NCI-H2107 treated with DMSO at 0.1 percent for 48 hours (cell line): ENCODE results near the gene LCN10.
"Not testable (repeated sequence)": the region's sequence is repeated elsewhere in the genome, so short reads cannot be mapped to it uniquely, and the experiment has no call there.

Source experiments
- DNase-seq: peaks from one replicate; lab custom pipeline; 2025; ENCODE audit not compliant: unreplicated experiment; lab: John Stamatoyannopoulos, UW

Gene LCN10

DNA sequence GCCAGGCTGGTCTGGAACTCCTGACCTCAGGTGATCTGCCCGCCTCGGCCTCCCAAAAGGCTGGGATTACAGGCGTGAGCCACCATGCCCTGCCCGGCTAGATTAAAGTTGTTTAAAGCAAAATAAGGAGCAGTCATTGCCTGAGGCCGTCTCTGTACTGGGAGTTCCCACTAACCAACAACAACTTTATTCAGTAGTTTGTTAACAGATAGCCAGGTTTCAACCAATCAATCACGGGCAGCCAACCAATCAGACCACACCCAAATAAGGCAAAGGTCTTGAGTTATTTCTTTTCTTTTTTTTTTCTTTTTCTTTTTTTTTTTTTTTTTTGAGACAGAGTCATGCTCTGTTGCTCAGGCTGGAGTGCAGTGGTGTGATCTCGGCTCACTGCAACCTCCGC, 38.0 kb downstream of the LCN10 start:
- DNase-seq = not testable (repeated sequence)

DNA sequence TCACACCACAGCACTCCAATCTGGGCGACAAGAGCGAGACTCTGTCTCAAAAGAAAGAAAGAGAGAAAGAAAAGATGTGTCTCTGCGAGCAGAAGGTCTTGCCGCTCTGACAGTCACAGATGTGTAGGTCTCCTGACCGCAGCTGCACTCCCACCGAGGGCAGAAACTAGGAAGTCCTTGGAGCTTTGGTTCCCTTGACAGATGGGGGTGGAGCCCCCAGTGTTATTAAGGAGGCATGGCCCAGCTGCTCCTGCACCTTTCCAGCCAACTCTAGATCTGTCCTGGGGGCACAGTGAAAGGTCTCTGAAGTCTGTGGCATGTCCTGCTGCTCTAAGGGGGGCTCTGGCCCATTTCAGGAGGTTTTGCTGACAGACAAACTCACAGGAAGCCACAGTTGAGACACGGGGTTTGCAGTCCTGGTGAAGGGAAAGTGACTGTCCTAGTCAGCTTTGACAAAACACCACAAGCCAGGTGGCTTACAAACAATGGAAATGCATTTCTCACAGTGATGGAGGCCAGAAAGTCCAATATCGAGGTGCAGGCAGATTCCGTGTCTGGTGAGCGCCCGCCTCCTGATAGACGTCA, 39.4 kb downstream of the LCN10 start:
- no peak for DNase-seq

DNA sequence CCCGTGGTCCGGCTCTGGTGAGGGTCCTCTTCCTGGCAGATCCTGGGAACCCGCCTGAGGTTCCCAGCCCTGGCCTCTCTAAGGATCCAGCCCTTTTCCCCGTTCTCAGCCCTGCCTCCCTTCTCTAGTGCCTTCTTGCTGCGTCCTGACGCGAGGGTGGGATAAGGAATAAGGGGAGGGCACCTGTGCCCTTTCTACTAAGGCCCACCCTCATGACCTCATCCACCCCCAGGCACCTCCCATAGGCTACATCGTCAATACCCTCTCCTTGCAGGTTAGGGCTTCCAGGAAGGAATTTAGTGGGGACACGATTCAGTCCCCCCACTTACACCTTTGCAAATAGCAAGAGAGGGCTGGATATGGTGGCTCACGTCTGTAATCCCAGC, 41.1 kb downstream of the LCN10 start:
- no peak for DNase-seq

DNA sequence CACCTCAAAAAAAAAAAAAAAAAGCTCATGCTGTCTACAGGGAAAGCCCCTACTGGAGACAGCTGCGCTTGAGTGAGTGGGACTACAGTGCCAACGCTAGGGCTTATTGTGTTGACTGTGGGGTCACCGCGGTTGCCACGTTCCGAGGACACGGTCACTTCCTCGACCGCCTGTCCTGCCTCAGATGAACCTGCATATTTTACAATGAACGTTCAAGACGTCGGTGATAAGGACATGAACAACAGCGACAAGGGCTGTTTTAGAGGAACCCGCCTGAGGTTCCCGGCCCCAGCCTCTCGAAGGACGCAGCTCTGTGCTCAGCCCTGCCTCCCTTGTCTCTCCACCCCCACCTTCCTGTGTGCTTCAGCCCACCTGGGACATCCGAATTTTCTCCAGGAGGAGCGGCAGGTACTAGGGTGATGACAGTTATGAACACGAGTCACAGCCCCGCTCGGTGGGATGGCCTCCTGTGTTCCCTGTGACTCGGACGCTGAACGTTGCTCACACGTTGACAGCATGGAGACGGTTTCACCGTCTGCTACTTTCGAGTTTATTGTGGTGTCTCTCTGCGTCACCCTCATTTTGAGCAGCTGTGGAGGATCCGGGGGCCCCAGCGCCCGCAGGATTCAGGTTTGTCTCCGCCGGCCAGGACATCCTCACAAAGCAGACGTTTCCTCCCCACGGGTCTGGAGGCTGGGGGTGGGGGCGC, 41.6 kb downstream of the LCN10 start:
- DNase-seq = no peak

DNA sequence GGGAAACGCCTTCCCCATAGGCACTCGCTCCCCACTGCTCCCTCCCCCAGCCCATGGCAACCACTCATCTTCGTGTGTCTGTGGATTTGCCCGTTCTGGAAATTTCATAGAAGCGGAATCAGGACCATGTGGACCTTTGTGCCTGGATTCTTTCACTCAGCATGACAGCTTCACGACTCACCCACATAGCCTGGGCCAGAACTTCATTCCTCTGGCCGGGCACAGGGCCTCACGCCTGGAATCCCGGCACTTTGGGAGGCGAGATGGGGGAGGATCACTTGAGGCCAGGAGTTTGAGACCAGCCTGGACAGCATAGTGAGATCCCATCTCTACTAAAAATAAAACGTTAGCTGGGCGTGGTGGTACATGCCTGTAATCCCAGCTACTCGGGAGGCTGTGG, 42.4 kb downstream of the LCN10 start:
- DNase-seq = no peak

DNA sequence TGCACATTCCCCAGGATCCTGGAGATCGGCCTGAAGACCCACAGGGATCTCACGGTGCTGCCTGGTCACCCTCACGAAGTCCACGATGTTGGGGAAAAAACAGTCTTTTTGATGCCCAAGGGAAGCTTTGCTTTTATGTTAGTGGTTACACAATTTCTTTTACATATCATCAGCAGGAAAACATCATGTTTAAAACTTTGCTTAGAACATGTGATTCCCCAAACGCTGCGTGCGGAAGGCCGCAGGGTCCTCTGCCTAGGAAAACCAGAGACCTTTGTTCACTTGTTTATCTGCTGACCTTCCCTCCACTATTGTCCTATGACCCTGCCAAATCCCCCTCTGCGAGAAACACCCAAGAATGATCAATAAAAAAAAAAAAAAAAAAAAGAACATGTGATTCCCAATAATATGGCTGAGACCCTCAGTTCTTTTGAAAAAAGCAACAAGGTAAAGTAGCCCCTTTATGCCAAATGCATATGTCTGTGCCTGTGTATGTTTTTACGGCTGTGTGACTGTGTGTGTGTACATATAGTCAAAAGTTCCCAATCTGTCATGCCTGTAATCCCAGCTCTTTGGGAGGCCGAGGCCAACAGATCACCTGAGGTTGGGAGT, 44.0 kb downstream of the LCN10 start:
- no peak for DNase-seq

DNA sequence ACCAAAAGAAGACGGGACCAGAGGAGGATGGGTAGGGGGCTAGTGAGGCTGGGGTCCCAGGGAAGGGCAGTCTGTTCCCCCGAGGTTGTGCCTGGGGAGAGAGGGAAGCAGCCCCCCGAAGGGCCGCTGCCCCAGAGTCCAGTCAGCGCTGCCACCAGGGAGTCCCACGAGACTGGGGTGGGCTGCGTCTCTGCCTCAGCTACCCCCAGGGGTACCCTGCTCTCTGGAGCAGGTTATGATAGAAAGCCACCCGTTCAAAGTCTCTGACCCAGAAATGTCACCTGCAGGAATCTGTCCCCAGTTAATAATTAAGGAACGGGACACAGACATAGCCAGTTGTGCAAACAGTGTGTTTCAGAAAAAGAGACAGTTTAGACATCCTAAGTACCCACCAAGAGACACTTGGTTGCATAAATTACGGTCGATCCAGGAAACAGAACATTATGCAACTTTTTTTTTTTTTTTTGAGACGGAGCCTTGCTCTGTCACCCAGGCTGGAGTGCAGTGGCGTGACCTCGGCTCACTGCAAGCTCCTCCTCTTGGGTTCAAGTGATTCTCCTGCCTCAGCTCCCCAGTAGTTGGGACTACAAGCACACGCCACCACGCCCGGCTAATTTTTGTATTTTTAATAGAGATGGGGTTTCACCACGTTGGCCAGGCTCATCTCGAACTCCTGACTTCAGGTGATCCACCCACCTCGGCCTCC, 44.8 kb downstream of the LCN10 start:
- DNase-seq = no peak

DNA sequence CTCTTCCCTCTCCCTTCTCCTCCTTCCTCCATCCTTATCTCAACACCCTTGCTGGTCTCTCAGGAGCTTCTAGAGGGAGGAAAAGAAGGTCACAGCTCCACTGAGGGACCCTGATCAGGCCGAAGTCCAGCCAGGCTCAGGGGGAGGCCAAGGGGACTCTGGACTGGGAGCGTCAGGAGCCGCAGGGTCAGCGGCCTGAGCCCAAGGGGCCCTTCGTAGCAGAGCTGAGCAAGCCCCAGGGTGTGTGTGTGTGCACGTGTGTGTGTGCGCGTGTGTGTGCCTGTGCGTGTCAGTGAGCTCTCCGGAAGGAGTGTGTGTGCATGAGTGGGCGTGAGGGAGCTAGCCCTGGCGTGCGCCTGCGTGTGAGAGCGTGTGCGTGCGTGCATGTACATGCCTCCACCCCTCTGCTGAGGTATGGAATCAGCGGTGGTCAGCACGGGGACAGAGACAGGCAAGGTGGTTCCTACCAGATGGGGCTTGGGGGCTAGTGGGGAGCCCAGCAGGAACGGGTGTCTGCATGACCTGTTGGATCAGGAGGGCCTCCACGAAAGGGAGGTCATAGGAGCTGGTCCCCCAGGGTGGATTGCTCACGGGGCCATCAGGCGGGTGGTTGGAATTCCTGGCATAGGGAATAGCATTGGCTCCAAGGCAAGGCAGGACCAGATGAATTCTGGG, 45.5 kb downstream of the LCN10 start:
- DNase-seq = no peak

DNA sequence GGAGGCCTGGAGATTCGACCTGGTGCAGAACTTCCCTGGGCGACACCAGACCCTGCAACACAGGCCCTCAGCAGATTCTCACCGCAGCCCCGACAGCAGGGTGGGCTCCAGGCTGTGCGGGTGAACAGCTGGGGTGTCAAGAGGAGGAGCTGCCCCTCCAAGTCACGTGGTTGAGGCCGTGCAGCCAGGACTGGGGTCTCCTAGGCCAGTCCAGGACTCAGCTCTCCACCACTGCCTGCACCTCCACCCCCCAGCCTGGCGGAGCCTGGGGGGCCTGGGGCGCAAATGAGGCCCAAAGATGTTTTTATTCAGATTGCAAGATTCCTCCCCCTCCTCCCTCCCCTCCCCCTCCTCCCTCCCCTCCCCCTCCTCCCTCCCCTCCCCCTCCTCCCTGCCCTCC, 46.2 kb downstream of the LCN10 start:
- DNase-seq = no peak

DNA sequence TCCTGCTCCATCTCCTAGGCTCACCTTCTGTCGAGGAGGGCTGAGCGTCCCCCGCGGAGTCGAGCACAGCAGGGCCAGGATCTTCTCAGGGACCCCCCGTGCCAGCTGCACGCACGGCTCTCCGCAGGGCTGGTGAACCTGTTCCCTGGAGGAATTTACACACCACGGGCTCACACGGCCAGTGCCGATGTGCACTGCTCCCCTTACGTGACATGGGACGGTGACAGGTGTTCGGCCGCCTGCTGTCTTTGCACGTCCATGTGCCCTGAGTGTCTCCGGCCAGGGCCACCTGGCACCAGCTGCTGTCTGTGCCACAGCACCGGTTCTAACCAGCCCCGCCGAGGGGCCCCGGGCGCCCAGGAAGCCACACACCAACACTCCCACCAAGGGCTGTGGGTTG, 46.8 kb downstream of the LCN10 start:
- DNase-seq = peak; percentile 67

DNA sequence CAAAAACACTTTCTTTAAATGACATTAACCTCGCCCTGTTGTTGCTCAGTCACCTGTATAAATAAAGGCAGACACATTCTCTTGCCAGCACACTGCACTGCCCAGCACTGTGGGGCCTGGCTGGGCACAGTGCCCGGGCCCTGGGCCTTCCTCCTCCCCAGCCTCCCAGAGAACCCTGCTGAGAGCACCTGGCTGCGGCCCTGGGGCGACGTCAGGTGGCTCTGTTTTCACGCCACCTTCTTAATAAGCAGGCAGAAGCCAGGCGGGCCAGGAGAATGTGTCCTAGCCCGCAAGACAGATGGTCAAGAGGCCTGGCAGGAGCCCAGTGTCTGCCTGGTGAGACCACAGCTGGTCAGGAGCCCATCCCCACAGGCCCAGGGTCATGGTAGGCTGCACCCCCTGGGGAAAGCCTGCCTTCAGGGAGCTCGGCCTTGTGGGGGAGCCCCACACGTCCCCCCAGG, 47.3 kb downstream of the LCN10 start:
- DNase-seq = peak; percentile 94

DNA sequence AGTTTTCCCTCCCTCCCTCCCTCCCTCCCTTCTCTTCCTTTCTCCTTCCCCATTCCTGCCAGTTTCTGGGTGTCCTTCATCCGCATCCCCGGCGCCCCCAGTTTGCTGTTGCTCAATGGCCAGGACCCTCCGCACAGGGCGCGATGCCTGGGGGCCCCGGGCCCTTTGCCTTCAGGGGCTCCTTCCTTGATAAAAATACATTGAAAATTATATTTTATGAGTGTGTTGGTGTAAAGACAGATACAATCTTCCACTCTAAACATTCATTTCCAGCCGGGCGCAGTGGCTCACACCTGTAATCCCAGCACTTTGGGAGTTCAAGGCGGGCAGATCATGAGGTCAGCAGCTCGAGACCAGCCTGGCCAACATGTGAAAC, 47.9 kb downstream of the LCN10 start:
- DNase-seq = no peak

DNA sequence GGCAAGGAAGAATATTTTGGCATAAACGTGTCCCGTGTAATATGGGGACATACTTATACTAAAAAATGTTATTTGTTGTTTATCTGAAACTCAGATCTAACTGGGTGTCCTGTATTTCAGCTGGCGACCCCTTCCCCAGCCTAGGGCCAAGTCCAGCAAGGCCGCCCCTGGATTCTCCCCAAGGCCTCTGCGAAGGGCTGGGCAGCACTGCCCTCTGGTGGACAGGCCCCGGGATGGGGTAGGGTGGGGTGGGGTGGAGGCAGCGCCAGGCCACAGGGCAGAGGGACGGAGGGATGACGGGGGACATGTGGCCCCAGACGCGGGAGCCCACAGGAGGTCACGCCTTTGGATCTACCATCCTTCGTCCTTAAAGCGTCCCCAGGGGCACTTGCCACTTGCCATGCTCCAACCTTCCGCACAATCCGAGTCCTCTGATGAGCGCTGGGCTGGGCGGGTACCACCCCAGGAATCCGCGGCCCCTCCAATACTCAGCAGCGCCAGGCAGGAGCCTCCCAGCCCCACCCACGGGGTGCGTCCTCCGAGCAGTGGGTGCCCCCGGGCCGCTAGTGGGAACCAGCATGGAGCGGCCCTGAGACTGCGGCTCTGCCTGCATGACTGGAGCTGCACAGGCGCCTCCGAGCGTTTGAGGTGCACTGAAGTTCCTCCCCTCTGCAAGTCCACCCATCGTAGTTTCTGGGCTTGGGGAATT, 48.4 kb downstream of the LCN10 start:
- DNase-seq = no peak

DNA sequence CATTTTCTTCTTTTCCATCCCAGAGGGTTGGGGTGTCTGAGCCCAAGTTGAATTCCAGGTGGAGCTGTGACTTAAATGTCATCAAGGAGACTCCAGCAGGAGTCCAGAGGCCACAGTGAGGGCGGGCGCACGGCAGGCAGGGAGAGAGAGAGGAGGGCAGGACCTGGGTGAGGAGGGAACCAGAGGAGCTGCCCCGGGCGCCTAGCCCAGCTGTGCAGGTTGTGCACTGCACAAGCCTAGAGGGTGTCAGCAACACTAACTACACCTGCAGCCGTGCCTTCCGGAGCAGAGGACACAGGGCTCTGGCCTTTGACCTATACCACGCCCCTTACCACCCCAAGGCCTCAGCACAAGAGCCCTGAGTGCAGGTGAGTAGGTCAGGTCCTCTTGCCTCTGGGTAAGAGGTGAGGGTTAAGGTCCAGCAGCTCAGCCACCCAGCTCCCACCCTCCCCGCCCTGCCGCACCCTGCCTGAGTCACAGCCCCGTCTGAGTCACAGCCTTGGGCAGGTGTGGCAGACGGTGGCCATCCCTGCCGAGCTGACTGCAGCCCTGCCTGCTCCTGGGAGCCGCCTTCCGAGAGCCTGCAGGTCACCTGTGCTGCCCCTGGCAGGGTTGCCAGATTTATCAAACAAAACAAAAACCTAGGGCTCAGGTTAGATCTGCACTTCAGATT, 49.1 kb downstream of the LCN10 start:
- DNase-seq = no peak

DNA sequence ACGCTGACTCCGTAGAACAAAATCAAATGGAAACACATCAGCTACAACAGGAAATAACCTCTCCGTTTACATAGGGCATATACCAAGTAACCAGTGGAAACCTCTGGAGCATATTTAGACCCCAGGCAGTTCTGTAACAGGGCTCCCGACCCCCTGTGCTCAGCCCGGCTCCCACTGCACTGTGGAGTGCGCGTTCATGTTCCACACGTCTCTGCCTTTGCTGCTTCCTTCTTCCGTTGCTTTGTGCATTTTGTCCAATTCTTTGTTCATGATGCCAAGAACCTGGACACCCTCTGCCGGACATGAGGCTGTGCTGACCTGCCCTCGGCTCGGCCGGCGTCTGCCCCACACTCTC, 49.6 kb downstream of the LCN10 start:
- DNase-seq = no peak

DNA sequence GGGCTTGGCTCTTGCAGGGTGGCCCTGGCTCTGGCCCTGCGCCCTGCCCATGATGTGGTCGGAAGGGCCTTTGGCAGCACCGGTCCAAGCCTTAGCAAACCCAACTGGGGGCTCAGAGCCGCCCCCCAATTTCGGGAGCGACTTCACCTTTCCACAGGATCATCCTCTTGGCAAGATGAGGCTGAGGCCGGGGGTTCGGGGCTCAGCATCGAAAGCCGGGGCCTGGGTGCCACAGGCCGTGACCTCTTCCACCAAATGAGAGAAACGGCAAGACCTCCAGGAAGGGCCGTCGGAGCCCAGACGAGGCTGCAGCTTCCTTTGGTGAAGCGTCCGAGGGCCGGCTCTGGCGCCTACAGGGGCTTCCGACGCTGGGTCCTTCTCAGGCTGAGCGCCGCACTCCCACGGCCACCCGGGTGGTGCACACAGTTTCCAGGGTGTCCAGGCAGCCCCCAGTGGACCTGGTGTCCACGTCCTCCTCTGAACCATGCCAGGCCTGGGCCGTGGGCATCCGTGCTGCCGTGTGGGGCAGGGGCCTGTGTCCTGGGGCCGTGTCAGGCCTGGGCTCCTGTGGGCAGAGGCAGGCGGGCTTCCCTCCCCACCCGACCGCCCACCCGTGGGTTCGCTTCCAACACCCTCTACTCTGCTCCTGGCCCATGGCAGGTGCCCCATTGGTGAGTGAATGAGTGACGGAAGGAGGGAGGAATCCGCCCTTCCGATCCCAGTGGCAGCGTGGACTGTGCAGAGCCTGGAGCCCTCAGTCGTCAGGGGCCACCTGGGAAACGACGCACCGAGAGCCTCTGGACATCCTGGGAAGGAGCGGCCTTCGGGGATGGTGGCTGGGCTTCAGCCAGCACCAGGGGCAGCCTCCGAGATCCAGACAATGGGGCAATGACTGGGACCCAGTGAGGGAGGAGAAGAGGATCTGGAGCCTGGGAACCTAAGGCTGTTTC, 50.3 kb downstream of the LCN10 start:
- no peak for DNase-seq

DNA sequence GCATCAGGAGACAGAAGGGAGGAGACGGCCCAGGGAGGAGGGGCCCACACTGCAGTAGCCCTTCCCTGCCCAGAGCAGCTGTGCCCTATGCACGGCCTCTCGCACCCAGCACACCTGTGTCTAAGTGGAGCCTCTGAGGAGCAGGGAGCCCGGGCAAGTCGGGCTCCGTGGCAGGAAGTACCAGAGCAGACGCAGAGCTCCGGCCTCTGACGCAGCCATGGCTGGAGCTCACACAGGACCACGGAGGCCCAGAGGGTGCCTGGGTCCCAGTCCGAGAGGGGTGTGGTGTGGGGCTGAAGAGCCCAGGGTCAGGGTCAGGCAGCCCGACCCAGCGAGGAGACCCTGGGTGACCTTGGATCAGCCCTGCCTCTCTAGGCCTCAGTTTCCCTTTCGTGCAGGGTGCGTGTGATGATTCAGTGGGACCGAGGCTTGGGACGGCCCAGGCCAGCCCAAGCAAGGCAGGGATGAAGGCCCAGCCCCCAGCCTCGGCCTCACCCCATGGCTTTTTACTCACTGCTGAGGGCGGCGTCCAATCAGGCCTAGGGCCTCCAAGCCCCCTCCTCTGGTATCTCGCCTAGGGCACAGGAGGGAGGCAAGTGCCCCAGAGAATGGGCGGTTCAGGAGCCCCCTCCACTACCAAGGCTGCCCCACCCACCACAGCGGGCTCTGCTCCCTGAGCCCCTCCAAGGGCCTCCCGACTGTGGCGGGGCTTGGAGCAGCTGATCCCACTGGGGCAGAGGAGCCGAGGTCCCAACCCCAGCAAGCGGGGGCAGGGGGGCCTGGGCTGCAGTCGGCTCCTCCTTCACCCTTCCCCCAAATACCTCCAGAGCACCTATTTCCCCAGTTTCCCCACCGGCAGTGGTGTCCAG, 51.2 kb downstream of the LCN10 start:
- DNase-seq = no peak

DNA sequence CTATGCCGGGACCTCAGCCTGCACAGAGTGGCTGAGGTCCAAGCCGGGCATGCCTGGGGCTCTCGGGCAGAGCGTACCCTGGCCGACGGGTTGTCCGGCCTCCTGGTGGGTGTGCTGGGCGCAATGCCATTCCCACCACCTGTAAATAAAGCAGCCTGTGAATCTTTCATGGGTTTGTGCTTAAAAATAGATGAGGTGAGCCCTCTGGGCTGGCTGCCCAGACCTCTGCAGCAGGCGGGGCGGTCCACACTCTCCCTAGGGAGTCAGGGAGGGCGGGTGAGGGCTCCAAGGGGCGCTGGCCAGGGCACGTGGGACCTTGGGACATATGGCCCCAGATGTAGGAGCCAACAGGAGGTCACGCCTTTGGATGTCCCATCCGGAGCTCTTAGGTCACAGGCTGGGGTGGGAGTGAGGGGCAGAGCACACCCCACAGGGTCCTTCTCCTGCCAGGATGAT, 51.9 kb downstream of the LCN10 start:
- DNase-seq = no peak
